NCI-H345 treated with DMSO at 0.1 percent for 48 hours (cell line): ENCODE measurements around the gene NF2.
"Not testable (repeated sequence)": the region's sequence is repeated elsewhere in the genome, so short reads cannot be mapped to it uniquely, and the experiment has no call there.

Experiments
- DNase-seq: peaks from one replicate; lab custom pipeline; 2025; ENCODE audit not compliant: unreplicated experiment; lab: John Stamatoyannopoulos, UW

NF2 gene

GRCh38 chr22:29594447-29594846 is 9.0 kb upstream of the NF2 start:
- not testable (repeated sequence) for DNase-seq

- DNase-seq: no peak
Observed at GRCh38 chr22:29596408-29596807, 7.0 kb upstream of the NF2 start.

GRCh38 chr22:29597871-29598683 is 5.4 kb upstream of the NF2 start:
- DNase-seq: not testable (repeated sequence)

GRCh38 chr22:29598684-29599020 is 4.8 kb upstream of the NF2 start:
- no peak for DNase-seq

- no peak for DNase-seq
Observed at GRCh38 chr22:29604076-29604360, 585 bp downstream of the NF2 start.

DNA sequence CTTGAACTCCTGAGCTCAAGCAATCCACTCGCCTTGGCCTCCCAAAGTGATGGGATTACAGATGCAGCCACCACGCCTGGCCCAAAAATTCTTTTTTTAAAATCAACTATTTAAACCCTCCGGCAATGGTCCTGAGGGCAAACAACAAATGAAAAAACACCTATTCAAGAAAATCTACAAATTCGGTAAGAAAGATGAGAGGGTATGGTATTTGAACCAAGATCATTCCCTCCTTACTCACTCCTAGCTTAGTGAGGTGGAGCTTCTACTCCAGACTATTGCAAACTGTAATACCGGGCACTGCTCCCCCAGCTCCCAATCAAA is 2.1 kb downstream of the NF2 start:
- DNase-seq: no peak

GRCh38 chr22:29606320-29606719 is 2.9 kb downstream of the NF2 start:
- no peak for DNase-seq

GRCh38 chr22:29607426-29607825 is 4.0 kb downstream of the NF2 start:
- no peak for DNase-seq

GRCh38 chr22:29609139-29609538 is 5.7 kb downstream of the NF2 start:
- no peak for DNase-seq

- DNase-seq: no peak
Observed at GRCh38 chr22:29610780-29611179, 7.3 kb downstream of the NF2 start.

DNA sequence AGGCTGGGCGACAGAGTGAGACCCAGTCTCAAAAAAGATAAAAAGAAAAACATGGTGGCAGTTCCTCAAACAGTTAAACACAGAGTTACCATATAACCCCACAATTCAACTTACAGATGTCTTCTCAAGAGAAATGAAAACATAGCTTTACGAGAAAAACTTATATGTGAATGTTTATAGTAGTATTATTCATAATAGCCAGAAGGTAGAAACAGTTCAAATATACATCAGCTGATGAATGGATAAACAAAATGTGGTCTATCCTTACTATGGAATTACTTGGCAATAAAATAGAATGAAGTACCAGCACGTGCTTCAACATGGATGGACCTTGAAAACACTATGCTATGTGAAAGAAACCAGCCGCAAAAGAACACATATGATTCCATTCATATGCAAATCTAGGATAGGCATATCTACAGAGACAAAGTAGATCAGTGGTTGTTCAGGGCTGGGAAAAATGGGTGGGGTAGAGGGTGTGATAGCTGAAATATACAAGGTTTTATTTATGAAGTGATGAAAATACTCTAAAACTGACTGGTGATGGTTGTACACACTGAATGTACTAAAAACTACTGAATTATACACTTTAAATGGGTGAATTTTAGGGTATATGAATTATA is 12.4 kb downstream of the NF2 start:
- no peak for DNase-seq

- DNase-seq: no peak
Observed at GRCh38 chr22:29617922-29618629, 14.6 kb downstream of the NF2 start.

GRCh38 chr22:29621761-29622526 is 18.5 kb downstream of the NF2 start:
- DNase-seq: no peak

DNA sequence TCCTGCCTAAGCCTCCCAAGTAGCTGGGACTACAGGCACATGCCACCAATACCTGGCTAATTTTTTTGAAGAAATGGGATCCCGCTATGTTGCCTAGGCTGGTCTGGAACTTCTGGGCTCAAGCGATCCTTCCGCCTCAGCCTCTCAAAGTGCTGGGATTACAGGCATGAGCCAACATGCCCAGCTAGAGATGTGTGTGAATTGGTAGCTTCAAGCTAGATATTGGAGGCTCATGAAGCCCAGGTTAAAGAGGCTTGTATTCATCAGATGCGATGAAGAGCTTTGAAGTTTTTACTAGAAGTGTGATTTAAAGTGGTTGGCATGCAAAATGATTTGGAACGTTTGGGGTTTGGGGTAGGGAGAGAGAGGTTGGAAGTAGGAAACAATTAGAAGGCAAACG is 19.6 kb downstream of the NF2 start:
- no peak for DNase-seq

GRCh38 chr22:29623553-29624169 is 20.2 kb downstream of the NF2 start:
- DNase-seq: no peak

- peak; percentile 7 for DNase-seq
Observed at GRCh38 chr22:29625090-29625825, 21.8 kb downstream of the NF2 start.

DNA sequence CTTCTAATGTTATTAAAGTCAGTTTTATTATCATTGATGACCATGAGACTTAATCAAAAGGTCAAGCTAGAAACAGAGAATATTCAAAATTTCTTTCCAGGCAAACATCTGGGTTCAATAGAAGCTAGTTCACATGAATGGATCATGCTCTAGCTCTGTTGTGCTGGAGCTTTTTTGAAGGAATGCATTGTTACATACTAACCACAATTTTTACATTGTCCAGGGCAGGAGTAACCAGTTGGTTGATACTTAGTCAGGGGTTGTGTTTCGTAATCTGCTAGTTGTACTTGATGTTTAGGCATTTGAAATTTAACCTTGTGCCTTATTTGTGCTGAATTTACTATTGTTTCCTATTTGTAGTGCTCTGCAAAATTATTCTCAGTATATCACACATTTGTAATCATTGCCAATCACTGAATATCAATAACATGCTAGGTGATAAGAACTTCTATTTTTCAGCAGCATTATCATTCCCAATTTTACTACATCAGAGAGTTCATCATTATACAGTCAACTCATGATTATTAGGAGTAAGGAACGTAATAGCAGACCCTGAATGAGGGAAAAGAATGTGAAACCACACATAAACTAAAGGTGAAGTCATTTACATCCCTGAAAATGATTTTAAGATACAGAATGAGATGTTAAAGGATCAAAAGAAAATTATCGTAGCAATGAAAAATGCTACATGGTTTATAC is 23.2 kb downstream of the NF2 start:
- no peak for DNase-seq

GRCh38 chr22:29627196-29627535 is 23.7 kb downstream of the NF2 start:
- DNase-seq: no peak

- DNase-seq: no peak
Observed at GRCh38 chr22:29628996-29629902, 25.8 kb downstream of the NF2 start.
